Keratinocyte (primary cell): ENCODE measurements around the gene ARHGAP19. TPM values are rescaled to one million over a fixed set of nuclear protein-coding genes. Genes with fewer than 3 reads are reported as not detected.
"Not testable (repeated sequence)": the region's sequence is repeated elsewhere in the genome, so short reads cannot be mapped to it uniquely, and the experiment has no call there.

Experiments used
- DNase-seq: peaks from one replicate; pipeline ENCODE4 v3.0.0-alpha.2; 2011; ENCODE audit warnings: low read depth, missing footprints, low spot score
- FAIRE-seq: peaks from 2 replicates; lab custom pipeline; 2011; peaks lifted over from hg19 to GRCh38; lab: Jason Lieb, UNC
- H2AFZ ChIP-seq: 2 replicates; pipeline ENCODE4 v1.6.0; 2012; ENCODE audit warnings: low read length, control low read depth, inconsistent platforms; ENCODE audit not compliant: control insufficient read depth
- H3K27ac ChIP-seq: 2 replicates; pipeline ENCODE4 v1.5.1; 2011; ENCODE audit warnings: low read length; ENCODE audit not compliant: control insufficient read depth, insufficient read depth
- H3K27me3 ChIP-seq: 3 replicates; pipeline ENCODE4 v1.6.0; 2011; ENCODE audit warnings: low read length; ENCODE audit not compliant: control insufficient read depth, insufficient read depth; ENCODE audit errors: extremely low read depth
- H3K36me3 ChIP-seq, 2 experiments: 2 replicates in 1 of 2; 3 replicates in 1 of 2; pipeline ENCODE4 v1.5.1; 2011; ENCODE audit warnings: low read length in 2 of 2, mild to moderate bottlenecking in 1 of 2; ENCODE audit not compliant: control insufficient read depth in 2 of 2, insufficient read depth in 2 of 2; ENCODE audit errors: extremely low read depth in 1 of 2
- H3K4me1 ChIP-seq: 3 replicates; pipeline ENCODE4 v1.5.1; 2011; ENCODE audit warnings: low read length; ENCODE audit not compliant: control insufficient read depth, insufficient read depth; ENCODE audit errors: extremely low read depth
- H3K4me2 ChIP-seq: 3 replicates; pipeline ENCODE4 v1.6.0; 2011; ENCODE audit warnings: low read depth, low read length; ENCODE audit not compliant: control insufficient read depth, insufficient read depth; ENCODE audit errors: extremely low read depth
- H3K4me3 ChIP-seq, 3 experiments: fragments of 200-600 bp in 1 of 3; sonication (generic) in 1 of 3; 2 replicates in 2 of 3; 3 replicates in 1 of 3; pipeline ENCODE4 v1.5.1; 2011 to 2016; ENCODE audit warnings: low read length in 3 of 3, mild to moderate bottlenecking in 3 of 3, control low read depth in 2 of 3, inconsistent platforms in 1 of 3, low read depth in 1 of 3, mixed read lengths in 1 of 3, mixed run types in 1 of 3, moderate library complexity in 1 of 3; ENCODE audit not compliant: control insufficient read depth in 2 of 3, insufficient read depth in 2 of 3; ENCODE audit errors: extremely low read depth in 1 of 3
- H3K79me2 ChIP-seq: 2 replicates; pipeline ENCODE4 v1.6.0; 2012; ENCODE audit warnings: low read length; ENCODE audit not compliant: control insufficient read depth, insufficient read depth
- H3K9ac ChIP-seq: 3 replicates; pipeline ENCODE4 v1.6.0; 2011; ENCODE audit warnings: low read length; ENCODE audit not compliant: control insufficient read depth, insufficient read depth; ENCODE audit errors: extremely low read depth
- H3K9me1 ChIP-seq: 3 replicates; pipeline ENCODE4 v1.6.0; 2011; ENCODE audit warnings: low read length; ENCODE audit not compliant: control insufficient read depth, insufficient read depth; ENCODE audit errors: extremely low read depth
- H3K9me3 ChIP-seq: 2 replicates; pipeline ENCODE4 v1.5.1; 2012; ENCODE audit warnings: low read depth, low read length; ENCODE audit not compliant: control insufficient read depth
- H4K20me1 ChIP-seq: 3 replicates; pipeline ENCODE4 v1.6.0; 2011; ENCODE audit warnings: low read length; ENCODE audit not compliant: control insufficient read depth, insufficient read depth; ENCODE audit errors: extremely low read depth
- EZH2 ChIP-seq: IDR thresholded peaks from one replicate; pipeline ENCODE4 v1.6.1; 2012; ENCODE audit warnings: inconsistent platforms, mild to moderate bottlenecking, low read length, moderate library complexity
- dilution Hi-C: fragments of 300-500 bp; cut with MboI; formaldehyde crosslinking; loops from one replicate; pipeline ENCODE4 v1.7.0; 2020; ENCODE audit warnings: low sequenced_read_pairs; ENCODE audit not compliant: extremely low pct_ligation_motif_present
- polyA plus RNA-seq, 5 experiments: library from polyadenylated mRNA; depleted of rRNA in 3 of 5; stranded (reverse) in 3 of 5; stranded (forward) in 1 of 5; unstranded in 1 of 5; fragments of >200 nt; gene quantifications; 1 replicate in 1 of 5; 2 replicates in 3 of 5; 3 replicates in 1 of 5; pipeline versions ENCODE4 v1.2.1 to v1.2.3, GENCODE V29; 2011 to 2012; ENCODE audit warnings: missing spikeins in 2 of 5, low read depth in 1 of 5, low replicate concordance in 1 of 5
- TF ChIP-seq, protein P1 (sequence below), 3 experiments: IDR thresholded peaks in 1 of 3; conservative IDR thresholded peaks in 1 of 3; optimal IDR thresholded peaks in 1 of 3; 2 replicates in 2 of 3; 3 replicates in 1 of 3; pipeline versions ENCODE3 to v1.5.1; 2011; ENCODE audit warnings: low read length in 3 of 3, mild to moderate bottlenecking in 3 of 3, moderate library complexity in 2 of 3, control low read depth in 1 of 3, inconsistent platforms in 1 of 3; ENCODE audit not compliant: insufficient read depth in 2 of 3; ENCODE audit errors: extremely low read depth in 1 of 3

ARHGAP19 gene
- polyA plus RNA-seq, 1 donor (not counting 4 experiments of a cell fraction or from before 2014, with no cell fraction given), result 7.5 TPM

DNA sequence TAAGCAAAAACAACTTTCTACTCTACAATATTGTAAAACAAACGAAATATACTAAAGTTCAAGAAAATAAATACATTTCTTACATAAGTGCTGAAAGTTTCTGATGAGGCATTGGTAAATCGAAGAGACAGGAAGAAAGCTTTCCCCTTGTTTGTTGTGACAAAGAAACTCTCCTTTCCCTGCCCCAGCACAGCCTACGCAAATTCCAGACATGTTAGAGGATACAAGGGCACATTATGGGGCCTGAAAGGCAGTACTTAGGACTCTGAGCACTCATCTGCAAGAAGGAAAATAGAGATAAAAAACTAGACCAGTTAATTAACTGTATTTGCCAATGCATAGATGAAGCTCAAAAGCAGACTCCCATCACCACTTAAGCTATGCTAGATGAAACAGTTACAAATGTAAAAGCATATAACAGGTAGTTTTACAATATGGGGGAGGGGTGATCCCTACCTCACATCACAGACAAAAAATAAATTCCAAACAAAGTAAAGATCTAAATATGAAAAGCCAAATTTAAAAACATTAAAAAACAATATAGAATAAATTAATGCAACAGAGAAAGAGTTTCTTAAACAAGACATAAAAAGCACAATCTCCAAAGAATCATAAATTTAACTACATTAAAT is 21.8 kb downstream of the ARHGAP19 start:
- TF ChIP-seq EZH2, result no peak
- Histone ChIP-seq H2AFZ (no peak overlapping the region), H3K36me3 (no peaks in the 10 kb centered on the region), H3K4me1 (no peaks in the 10 kb centered on the region), H3K27me3 (no peaks in the 10 kb centered on the region), H3K79me2 (no peaks in the 10 kb centered on the region), H4K20me1 (no peaks in the 10 kb centered on the region), H3K9me1 (no peaks in the 10 kb centered on the region), H3K27ac (no peak overlapping the region), H3K4me3 (no peak overlapping the region), H3K4me2 (no peak overlapping the region), H3K9ac (no peak overlapping the region), H3K9me3 (no peaks in the 10 kb centered on the region)
- no peak for DNase-seq
- FAIRE-seq, result no peak
- dilution Hi-C loops, result no loop called here

DNA sequence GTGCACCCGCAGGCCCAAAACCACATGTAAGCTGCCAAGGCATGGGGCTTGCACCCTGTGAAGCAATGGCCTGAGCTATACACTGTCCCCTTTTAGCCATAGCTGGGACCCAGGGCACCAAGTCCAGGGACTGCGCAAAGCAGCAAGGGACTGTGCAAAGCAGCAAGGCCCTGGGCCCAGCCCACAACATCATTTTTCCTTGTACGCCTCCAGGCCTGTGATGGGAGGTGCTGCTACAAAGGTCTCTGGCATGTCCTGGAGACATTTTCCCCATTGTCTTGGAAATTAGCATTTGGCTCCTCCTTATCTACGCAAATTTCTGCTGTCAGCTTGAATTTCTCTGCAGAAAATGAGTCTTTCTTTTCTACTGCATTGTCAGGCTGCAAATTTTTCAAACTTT is 24.8 kb downstream of the ARHGAP19 start:
- Histone ChIP-seq H3K27me3 (no peaks in the 10 kb centered on the region), H3K4me3 (no peak overlapping the region), H4K20me1 (no peaks in the 10 kb centered on the region), H3K27ac (no peak overlapping the region), H3K9ac (no peak overlapping the region), H3K79me2 (no peaks in the 10 kb centered on the region), H3K4me1 (no peaks in the 10 kb centered on the region), H3K36me3 (peaks cover 0 to 4% of the 10 kb centered on the region in 2 experiments), H2AFZ (no peak overlapping the region), H3K9me3 (no peaks in the 10 kb centered on the region), H3K9me1 (no peaks in the 10 kb centered on the region), H3K4me2 (no peak overlapping the region)
- DNase-seq (no peak), FAIRE-seq (no peak)
- TF ChIP-seq, protein P1, sequence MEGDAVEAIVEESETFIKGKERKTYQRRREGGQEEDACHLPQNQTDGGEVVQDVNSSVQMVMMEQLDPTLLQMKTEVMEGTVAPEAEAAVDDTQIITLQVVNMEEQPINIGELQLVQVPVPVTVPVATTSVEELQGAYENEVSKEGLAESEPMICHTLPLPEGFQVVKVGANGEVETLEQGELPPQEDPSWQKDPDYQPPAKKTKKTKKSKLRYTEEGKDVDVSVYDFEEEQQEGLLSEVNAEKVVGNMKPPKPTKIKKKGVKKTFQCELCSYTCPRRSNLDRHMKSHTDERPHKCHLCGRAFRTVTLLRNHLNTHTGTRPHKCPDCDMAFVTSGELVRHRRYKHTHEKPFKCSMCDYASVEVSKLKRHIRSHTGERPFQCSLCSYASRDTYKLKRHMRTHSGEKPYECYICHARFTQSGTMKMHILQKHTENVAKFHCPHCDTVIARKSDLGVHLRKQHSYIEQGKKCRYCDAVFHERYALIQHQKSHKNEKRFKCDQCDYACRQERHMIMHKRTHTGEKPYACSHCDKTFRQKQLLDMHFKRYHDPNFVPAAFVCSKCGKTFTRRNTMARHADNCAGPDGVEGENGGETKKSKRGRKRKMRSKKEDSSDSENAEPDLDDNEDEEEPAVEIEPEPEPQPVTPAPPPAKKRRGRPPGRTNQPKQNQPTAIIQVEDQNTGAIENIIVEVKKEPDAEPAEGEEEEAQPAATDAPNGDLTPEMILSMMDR (optimal IDR thresholded peaks at IDR 0.05 in 1 of 3, IDR thresholded peaks at IDR 0.05 in 1 of 3, conservative IDR thresholded peaks at IDR 0.05 in 1 of 3; ENCODE audit: extremely low read depth in 1 of 3, insufficient read depth in 2 of 3, low read length in 3 of 3), result no peak
- no peak for TF ChIP-seq EZH2
- dilution Hi-C loops, result no loop called here

DNA sequence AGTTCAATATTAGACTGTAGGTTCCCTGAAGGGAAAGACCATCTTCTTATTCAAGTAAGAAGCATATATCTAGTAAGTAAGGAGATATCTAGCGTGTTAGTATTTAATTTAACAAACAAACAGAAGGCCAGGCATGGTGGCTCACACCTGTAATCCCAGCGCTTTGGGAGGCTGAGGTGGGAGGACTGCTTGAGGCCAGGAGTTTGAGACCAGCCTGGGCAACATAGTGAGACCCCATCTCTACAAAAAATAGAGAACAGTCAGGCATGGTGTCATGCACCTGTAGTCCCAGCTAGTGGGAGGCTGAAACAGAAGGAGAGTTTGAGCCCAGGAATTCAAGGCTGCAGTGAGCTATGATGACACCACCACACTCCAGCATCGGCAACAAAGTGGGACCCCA is 27.3 kb downstream of the ARHGAP19 start:
- H4K20me1 ChIP-seq, H3K9me1 ChIP-seq, FAIRE-seq, H3K4me1 ChIP-seq, H3K36me3 ChIP-seq, H3K4me3 ChIP-seq, H2AFZ ChIP-seq, H3K9ac ChIP-seq, H3K4me2 ChIP-seq, dilution Hi-C loops, H3K9me3 ChIP-seq, DNase-seq, H3K27me3 ChIP-seq, H3K79me2 ChIP-seq, H3K27ac ChIP-seq: not testable (repeated sequence)
